Stimulated activated CD4-positive, alpha-beta T cell treated with anti-CD3 and anti-CD28 coated beads, Interleukin-2, amount 100 ng/mL, for 48 hours (primary cell): ENCODE results near the gene HADH.
A peak's percentile ranks its signal among the peaks of the same experiment; 100 is the strongest.
"Not testable (repeated sequence)": the region's sequence is repeated elsewhere in the genome, so short reads cannot be mapped to it uniquely, and the experiment has no call there.

ENCODE experiments used
- DNase-seq, 2 donors: peaks; one replicate each; pipeline ENCODE4 v3.0.0-alpha.2; 2020

HADH gene

DNA sequence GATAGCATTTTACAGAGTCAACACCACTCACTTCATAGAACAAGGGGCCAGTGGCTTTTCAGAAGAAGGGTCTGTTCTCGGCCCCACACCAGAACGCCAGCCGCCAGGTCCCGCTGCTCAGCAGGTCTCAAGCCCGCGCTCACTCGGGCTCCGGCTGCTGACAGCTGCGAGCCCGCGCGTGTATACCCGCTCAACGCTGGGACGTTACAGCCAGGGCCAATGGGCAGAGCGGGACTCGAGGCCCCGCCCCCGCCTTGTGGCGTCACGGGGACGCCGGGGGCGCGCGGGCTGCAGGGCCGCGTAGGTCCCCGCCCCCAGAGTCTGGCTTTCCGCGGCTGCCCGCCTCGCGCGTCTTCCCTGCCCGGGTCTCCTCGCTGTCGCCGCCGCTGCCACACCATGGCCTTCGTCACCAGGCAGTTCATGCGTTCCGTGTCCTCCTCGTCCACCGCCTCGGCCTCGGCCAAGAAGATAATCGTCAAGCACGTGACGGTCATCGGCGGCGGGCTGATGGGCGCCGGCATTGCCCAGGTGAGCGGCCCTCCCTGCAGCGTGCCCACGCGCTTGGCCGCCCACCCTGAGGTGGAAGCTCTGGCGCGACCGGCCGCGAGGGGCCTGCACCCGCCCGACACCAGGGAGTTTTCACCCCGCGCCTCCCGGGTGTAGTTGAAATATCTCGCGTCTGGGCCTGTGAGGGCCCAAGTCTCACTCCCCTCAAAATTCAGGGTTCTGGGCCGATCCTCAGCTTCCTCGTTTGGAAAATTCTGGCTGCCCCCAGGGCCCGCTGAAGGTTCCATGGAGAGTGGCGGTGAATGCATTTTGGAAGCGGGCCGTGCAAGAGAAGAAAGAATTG, at the start of gene HADH:
Gene HADH, plus strand, starts transcription at position 353 of the 850 bp plus-strand sequence. Its CDS starts 44 bp downstream, at position 397.
- peak; percentile 90 to 92 for DNase-seq

DNA sequence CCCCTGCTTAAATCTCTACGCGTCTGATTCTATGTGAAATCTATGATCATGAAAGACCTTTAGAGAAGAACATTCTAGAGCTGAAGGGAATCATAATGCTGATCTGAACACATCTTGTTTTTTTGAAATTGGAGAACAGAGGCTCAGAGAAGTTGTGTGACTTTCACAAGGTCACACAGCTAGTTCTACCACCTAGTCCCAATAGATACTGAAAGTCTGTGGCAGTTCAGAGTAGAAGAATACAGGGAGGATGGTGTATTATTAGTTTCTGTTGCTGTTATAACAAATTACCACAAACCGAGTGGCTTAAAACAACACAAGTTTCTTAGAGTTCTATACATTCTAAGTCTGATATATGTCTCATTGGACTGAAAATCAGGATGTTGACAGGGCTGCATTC, 43.9 kb upstream of the HADH start:
- no peak for DNase-seq

- DNase-seq, result no peak
These were observed 38.7 kb upstream of the HADH start for GRCh38 chr4:107950746-107951540.

GRCh38 chr4:107951551-107951950, 38.1 kb upstream of the HADH start:
- DNase-seq, result no peak

DNA sequence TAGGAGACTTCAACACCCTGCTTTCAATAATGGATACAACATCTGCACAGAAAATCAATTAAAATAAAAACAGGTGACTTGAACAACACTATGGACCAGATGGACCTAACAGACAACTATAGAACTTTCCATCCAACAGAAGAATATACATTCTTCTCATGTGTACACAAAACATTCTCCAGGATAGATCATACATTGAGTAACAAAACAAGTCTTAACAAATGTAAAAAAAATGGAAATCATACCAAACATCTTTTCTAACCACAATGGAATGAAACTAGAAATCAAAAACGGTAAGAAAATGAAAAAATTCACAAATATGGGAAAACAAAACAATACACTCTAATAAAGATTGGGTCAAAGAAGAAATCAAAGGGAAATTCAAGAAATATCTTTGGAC, 33.7 kb upstream of the HADH start:
- DNase-seq, result no peak

GRCh38 chr4:107966903-107967302, 22.8 kb upstream of the HADH start:
- no peak for DNase-seq

- not testable (repeated sequence) for DNase-seq
These were observed 22.2 kb upstream of the HADH start for GRCh38 chr4:107967519-107967918.

DNA sequence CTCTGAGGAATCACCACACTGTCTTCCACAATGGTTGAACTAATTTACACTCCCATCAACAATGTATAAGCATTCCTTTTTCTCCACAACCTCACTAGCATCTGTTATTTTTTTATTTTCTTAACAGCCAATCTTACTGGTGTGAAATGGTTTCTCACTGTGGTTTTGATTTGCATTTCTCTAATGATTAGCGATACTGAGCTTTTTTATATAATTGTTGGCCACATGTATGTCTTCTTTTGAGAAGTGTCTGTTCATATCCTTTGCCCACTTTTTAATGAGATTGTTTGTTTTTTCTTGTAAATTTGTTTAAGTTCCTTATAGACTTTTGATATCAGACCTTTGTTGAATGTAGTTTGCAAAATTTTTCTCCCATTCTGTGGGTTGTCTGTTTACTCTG, 21.8 kb upstream of the HADH start:
- DNase-seq, result not testable (repeated sequence)

- DNase-seq, result no peak
These were observed 19.5 kb upstream of the HADH start for GRCh38 chr4:107970063-107970798.

- no peak for DNase-seq
These were observed 17.1 kb upstream of the HADH start for GRCh38 chr4:107972605-107973004.

- no peak for DNase-seq
These were observed 15.2 kb upstream of the HADH start for GRCh38 chr4:107974523-107974922.

- no peak for DNase-seq
These were observed 12.2 kb upstream of the HADH start for GRCh38 chr4:107977482-107977881.

- DNase-seq, result no peak
These were observed 11.6 kb upstream of the HADH start for GRCh38 chr4:107977966-107978705.

GRCh38 chr4:107978716-107979451, 10.8 kb upstream of the HADH start:
- DNase-seq, result no peak

GRCh38 chr4:107987916-107988762, 1.6 kb upstream of the HADH start:
- DNase-seq, result no peak

GRCh38 chr4:107988763-107989035, 990 bp upstream of the HADH start:
- DNase-seq, result no peak

GRCh38 chr4:107989162-107989536, 540 bp upstream of the HADH start:
- DNase-seq, result no peak

GRCh38 chr4:107991945-107992630, 2.4 kb downstream of the HADH start:
- no peak for DNase-seq

DNA sequence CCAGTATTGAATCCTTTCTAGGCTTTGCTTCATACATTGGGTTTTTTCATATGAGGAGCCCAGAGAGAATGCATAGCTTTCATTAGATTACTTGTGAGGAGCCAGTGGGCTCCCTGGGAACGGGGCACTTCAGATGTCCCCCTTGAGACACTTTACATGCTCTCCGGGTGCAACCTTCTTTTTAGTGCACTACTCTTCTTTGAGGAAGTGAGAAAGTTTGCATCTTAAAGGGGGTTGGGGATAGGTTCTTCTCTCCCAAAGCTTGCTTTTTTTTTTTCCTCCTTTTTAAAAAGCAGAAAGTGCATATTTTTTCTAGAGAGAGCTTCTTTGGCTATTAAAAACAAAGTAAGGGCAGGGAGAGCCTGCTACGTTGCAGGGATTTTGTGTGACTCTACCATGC, 4.3 kb downstream of the HADH start:
- DNase-seq, result no peak

- DNase-seq, result no peak
These were observed 5.2 kb downstream of the HADH start for GRCh38 chr4:107994894-107995293.
